GM19397 (cell line): Measurements from ENCODE around the gene CTBP1.

Source experiments
- ATAC-seq: cut with Tn5 transposase; IDR thresholded peaks from one replicate; pipeline ENCODE4 v1.9.1; 2021; ENCODE audit warnings: mild to moderate bottlenecking, moderate library complexity; ENCODE audit not compliant: unreplicated experiment

CTBP1 gene

DNA sequence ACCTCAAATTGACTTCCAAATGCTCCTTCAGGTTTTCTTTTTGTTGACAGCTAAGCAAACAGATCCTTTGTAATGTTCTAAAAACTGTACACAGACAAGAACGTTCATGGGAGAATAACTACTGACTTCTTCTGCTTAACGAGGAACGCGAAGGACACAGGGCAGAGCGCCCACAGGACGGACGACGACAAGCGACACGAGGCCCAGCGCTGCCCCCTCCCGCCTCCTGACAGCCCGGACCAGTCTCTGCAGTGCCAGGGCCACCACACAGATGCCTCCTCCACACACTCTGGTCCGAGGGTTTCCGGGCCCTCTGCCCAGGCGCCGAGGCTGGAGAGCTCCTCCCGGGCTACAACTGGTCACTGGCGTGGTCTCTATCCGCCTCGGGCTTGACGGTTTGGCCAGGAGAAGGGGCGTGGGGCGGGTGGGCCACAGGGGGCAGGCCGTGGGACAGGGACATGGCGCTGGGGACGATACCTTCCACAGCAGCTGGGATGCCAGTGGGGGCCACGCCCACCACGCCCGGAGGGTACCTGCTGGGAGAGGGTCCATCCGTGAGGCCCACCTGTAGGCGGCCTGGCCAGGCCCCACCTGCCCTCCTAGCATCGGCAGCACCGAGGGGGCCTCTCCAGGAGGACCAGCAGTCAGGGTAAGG, 36.9 kb downstream of the CTBP1 start:
- ATAC-seq, result no peak

DNA sequence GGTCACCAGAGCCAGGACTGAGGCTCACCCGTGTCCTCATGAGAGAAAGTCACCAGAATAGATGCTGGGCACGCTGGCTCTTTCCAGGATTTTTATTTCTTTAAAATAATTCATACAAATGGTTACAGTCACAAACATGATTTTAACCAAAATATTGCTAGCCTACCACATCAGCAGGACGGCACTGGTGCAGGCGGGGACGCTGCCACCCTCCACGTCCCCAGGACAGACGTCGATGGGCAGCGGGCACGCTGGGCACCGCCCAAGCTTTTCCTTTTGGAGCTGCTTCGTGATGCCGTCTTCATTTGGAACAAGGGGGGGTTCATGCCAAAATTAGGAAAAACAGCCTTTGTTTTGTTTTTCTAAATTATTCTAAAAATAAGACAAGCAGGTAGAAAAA, 37.6 kb downstream of the CTBP1 start:
- no peak for ATAC-seq

DNA sequence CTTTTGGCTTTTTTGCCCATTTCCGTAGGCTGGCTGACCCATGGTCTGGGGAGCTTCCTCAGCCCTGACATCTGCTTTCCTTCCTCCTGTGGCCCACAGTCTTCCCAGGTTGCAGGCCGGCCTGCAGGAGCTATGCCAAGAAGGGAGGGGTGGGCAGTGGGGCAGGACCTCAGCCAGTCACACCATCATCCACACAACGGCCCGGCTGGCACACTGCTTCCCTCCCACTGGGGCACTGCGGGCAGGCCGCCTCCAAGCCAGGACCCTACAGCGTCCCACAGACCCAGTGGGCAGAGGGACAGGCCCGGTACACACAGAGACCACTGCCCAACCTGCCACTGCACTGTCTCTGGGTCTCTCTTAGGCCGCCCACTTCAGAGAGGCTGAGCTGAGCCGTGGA, 38.0 kb downstream of the CTBP1 start:
- no peak for ATAC-seq

DNA sequence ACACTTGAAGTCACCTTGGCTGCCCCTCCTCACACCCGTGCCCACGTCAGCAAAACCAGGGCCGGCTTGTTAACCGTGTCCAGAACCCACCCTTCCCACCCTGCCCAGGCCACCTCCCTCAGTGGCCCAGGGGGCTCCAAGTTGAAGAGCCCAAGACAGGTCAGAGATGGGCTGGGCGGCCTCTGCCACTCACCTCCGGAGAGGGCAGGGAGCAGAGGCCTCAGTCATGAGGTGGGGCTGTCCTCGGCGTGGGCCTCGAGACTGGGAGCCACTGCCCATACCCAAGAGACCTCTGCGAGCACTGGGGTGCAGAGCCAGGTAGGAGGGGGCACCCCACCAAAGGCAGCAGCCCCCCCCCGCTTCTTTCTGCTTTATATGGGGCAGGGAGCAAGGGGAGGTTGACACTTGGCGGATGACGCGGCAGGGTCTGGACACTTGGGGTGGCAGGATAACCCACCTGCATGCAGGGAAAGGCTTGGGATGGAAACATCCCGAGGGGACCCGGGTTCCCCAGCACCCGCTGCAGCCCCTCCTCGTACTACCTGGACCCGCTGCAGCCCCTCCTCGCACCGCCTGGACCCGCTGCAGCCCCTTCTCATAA, 38.6 kb downstream of the CTBP1 start:
- no peak for ATAC-seq

DNA sequence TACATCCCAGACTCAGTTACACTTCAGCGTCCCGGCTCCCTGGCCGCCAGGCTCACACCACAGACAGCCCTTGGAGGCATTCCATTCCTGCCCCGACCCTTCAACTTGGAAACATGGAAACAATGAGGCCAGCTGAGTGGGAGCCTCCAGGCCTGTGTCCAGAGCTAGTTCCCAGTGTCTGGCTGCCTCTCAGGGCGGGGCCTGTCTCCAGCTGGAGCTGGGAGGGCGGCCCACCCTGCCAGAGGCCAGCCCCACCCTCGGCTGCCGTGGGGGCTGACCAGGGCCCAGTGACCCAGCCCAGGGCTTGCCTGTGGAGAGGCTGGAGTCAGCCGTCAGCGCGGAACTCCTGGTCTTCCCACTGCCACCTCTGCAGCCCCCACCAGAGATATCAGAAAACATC, 39.1 kb downstream of the CTBP1 start:
- no peak for ATAC-seq

DNA sequence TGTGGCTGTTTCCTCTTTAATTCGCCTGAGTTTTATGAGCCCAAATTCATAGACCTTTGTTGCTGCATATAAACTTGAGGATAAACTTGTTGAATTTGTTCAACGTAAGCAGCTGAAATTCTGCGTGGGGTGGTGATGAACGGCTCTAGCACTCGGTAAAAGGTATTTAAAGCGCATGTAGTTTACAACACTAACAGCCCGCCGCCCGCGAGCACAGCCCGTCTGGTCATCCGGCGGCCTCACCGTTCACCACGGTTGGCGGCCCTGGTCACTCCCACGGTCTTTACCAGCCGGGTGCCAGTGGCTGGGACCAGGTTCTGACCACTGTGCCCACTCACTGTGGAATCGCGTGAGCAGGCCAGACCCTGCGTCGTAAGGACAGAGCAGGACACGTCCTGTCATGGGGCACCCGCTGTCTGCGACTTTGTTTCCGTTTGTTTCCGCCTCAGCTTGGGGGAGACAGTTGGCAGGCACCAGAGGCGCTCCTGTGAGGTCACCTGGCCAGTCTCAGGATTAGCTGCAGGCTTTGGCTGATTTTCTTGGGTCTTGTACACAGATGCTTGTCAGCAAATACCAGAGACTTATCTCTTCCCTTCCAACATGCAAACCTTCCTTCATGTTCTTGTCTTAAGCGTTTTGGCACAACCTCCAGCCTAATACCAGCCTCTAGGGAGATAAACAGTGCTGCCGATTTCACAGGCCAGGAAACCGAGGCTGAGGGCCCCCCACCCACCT, 39.8 kb downstream of the CTBP1 start:
- ATAC-seq, result no peak

DNA sequence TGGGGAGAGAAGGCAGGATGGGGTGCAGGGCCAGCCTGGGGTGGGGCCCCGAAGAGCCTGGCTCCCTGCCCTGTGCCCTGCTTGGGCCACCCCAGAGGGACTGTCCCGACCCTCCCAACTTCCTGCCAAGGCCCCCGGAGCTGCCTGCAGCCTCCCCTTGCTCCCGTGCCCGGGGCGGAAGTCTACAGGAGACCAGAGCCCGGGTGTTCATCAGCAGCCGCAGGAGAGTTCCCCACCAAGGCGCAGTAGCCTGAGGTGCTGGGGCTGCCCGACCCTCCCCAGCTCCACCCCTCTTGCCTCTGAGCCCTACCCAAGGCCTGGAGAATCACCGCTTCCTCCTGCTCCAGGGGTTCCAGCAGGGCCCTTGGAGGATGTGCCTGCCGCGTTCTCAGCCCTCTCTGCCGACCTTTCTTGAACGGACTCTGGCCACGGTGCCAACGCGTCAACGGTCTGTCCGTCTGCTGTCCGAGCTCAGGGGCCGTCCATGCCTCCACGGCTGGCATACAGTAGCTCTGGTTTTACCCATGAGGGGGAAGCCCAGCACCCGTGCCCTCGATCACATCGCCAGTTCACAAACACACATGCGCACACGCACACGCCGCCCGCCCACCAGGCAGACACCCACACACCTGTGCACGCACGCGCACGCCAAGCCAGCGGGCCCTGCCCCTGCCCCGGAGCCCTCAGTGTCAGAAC, 40.5 kb downstream of the CTBP1 start:
- ATAC-seq, result no peak

DNA sequence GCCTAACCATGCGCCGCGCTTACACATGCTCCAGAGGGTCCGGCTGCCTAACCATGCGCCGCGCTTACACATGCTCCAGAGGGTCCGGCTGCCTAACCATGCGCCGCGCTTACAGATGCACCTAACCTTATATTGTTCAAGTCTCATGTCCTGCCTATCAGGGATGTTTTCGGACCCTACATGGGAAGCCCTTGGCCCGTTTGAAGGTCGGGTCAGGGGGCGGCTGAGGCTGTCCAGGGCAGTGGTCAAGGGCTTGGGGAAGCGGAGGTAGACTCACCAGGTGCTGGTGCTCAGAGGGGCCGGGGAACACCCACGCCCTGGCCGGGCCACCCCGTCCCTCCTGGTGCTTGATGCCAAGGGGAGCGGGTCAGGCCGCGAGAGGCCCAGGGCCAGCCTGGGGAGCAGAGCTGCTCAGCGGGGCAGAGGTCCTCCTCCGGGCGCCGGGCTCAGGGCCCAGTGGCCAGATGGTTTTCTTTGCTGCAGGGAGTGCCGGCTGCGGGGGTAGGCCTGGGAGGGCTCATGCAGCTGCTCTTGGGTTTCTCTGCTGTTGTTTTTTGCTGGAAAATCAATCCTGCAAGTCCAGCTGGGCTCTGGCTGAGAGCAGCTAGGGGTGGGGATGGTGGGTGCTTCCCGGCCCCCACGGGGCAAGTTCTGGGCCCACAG, 41.2 kb downstream of the CTBP1 start:
- no peak for ATAC-seq

DNA sequence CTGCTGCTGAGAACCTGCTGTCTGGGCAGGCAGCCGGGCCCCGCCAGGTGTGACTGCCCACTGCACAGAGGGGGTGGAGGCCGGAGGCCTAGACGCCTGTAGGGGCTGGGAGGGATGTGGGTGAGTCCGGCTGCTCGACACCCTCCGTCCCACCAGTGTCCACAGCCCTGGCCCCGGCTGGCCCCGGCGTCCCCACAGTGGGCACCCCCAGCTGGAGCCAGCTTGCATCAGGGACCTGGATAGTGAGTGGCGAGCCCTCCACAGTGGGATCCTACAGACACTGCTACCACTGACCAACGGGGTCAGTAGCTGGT, 41.8 kb downstream of the CTBP1 start:
- ATAC-seq, result no peak

DNA sequence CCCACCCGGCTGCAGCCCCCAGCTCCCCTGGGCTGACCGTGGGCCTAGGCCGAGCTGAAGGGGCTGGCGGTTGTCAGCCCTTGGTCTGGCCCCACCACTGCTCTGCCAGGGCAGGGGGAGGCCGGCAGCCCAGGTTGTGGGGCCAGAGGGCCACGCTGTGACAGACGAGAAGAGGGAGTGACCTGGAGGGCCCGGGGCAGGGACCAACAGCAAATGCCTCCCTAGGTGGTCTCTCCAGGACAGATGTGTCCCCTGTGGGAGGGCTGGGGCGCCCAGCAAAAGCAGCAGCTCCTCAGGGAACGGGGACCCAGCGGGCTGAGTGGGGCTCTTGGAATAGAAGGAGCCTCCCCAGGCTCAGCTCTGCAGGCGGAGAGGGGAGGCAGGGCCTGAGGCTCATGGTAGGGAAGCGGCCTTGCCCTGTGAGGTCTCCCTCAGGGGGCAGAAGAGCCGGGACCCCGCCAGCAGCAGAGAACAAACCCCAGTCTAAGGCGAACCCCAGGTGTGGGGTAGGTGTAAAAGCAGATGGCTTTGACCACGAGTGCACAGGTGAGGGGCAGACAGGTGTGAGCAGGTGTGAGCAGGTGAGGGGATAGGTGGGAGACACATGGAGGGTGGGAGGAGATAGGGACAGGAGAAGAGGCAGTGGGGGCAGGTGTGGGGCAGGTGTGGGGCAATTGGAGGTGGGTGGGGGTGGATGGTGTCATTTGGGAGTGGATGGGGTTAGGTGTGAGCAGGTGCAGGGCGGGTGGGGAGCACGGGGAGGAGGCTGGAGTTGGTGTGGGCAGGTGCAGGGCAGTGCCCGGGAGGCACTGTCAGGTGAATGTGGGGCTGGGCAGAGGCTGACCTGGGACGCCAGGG, 42.4 kb downstream of the CTBP1 start:
- ATAC-seq, result no peak

DNA sequence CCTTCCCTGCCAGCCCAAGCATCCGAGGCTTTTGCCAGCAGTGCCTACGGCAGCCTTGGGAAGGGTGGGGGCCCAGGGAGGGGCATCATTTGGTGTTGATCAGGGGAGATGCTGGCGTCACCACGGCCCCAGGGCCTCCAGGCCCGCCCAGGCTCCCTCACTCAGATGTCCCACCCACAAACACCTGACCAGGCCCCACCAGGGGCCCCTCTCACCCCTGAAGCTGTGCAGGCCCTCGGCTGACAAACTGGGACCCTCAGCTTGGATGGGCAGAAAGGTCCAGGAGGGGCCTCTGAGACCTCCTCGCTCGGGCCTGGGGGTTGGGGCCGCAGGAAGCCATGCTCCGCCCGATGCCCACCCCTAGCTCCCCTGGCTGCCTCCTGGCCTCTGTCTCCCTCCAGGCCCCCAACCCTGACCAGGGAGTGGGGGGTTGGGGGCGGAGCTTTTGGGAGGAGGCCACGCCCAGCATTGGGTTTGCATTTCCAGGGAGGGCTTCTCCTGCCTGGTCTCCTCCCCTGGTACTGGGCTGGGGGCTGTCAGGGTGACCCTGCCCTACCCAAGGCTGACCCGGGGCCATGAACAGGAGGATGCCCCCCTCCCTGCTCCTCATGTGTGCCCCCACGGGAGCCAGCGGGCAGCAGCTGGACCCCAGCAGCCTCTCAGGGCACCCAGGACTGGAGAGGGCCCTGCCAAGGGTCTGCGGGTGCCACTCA, 43.2 kb downstream of the CTBP1 start:
- no peak for ATAC-seq

DNA sequence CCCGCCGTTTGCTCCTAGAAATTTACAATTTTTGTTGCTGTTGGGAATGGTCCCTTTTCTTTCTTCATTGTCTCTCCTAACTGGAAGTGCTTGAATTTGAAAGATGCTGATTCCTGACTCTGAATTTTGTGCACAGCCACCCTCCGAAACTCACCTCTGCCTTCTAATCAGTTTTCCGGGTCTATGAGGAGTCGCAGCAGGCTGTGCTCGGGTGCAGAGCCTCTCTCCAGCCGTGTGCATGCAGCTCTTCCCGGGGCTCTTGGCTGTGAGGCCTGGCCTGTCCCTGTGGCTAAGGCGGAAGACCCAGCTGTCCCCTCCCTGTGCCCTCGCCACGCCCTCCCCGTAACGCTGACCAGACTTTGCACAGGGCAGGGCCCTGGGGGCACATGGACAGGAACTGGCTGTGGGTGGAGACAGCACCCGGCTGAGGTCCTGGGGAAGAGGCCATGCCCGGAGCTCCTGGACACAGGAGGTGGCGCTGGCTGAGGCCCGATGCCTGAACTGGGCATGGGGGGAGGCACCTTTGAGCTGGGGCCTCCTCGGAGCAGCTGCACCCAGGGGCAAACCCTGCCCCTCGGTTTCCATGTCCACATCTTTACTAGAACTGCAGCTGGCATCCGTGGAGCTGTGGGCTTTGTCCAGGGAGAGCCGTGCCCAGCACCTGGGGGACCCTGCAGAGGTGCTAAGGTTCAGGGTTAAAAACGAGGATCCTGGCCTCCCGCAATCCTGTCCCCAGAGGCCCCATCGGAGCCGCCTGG, 43.9 kb downstream of the CTBP1 start:
- ATAC-seq, result no peak

DNA sequence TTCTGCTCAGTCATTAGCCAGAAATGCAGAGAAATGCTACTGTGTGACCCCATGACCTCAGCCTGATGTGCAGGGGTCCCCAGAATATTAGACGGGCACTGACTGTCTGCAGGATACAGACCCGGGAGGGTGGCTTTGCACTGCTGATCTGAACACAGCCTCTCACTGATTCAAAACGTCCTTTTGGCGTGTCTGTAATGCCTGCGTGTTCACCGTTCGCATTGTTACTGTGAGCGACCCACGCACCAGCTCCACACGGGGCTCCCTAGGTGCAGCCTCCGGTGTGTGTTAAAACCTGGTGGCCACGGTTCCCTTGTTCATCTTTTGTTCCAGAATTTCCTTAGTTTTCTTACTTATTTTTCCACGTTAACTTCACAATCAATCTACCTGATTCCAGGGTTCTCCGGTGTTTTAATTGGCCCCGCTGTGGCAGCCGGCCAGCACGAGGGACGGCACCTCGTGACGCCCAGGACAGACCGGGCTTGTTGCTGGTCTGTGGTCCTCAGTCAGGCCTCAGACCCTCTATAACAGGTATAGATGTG, 44.6 kb downstream of the CTBP1 start:
- ATAC-seq, result no peak

DNA sequence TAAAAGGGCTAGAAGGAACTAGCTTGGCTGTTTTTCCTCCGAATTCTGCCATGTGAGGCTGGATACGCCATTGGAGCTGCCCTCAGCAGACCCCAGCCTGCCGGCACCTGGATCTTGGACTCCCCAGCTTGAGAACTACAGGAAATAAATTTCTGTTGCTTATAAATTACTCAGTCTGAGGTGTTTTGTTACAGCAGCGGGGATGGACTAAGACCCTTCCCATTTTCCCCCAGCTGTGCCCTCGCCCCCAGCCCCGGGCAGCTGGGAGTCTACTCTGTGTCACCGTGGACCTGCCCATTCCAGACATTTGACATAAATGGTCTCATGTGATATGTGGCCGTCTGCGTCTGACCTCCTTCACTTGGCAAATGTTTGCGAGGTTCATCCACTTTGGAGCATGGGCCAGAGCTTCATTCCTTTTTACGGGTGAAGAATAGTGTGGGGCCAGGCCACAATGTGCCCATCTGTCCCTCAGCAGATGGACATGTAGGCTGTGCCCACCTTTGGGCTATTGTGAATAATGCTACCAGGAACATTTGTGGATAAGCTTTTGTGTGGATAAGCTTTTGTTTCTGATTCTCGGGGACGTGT, 45.8 kb downstream of the CTBP1 start:
- no peak for ATAC-seq

DNA sequence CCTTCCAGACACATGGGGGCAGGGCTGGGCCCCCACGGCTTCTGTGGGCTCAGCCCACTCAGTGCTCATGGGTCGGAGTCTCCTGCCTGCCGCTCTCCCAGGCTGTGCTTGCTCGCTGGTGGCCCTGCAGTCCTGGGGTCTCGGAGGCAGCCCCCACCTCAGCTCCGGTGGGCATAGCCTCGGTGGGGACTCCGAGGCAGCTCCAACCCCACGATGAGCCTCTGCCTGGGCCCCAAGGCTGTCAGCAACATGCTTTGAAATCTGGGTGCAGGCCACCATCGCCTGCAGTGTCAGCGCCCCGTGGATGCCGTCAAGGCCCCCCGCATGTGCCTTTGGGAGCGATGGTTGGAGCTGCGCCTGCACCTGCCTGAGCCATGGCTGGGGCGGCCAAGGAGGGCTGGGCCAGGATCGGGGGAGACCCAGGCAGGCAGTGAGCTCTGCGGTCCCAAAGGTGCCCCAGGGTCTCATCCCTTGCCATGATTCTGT, 46.4 kb downstream of the CTBP1 start:
- ATAC-seq, result no peak

DNA sequence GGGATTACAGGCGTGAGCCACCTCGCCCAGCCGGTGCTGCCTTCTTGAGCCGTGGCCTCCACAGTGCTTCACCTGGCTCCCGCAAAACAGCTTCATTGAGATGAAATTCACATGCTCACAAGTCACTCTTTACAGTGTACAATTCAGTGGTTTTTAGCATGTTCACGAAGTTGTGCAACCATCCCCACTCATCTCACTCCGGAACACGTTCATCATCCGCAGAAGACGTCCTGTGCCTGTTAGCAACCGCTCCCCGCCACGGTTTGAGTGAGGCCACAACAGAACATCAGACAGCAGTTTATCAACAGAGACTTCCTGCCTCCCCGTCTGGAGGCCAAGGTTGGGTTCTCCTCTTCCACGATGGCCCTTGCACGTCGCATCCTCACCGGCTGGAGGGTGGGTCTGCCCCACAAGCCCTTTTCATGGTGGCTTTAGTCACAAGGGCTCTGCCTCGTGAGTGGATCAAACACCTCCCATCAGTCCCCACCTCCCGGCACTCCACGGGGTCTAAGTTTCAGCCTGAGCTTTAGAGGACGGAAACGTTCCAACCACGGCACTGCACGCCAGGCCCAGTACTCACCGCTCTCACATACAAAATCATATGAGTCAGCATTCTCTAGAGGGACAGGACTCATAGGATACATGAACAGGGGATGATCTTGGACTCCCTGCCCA, 46.9 kb downstream of the CTBP1 start:
- peak; percentile 38 for ATAC-seq

DNA sequence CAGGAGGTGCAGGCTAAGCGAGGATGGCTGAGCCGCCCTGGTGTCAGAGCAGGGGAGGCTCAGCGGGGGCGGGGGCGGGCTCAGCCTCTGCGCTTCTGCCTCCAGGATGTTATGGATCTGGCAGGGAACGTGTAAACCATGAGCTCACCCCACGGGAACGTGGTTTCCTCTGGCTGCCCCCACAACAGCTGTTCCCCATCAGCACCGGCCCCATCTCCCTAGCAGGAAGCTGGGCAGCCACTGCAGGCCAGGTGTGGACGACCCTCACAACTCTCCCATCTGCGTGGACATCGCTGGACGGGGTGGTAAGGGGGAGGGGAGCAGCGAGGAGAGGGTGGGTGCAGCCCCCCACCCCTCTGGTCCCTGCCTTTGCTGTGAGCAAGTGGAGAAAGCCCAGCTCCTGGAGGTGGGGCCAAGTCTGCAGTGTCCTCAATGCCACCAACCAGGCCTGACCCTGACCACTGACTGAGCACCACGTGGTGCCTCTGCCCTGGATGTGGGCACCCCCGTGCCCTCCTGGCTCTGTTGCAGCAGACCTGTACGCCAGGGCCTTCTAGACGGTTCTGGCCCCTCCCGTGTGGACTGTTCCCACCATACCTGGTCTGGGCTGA, 48.4 kb downstream of the CTBP1 start:
- ATAC-seq, result peak; percentile 1
